Measurements from ENCODE around the gene FLVCR2. TPM values are rescaled to one million over a fixed set of nuclear protein-coding genes. Genes with fewer than 3 reads are reported as not detected.

The FLVCR2 gene, protein sequence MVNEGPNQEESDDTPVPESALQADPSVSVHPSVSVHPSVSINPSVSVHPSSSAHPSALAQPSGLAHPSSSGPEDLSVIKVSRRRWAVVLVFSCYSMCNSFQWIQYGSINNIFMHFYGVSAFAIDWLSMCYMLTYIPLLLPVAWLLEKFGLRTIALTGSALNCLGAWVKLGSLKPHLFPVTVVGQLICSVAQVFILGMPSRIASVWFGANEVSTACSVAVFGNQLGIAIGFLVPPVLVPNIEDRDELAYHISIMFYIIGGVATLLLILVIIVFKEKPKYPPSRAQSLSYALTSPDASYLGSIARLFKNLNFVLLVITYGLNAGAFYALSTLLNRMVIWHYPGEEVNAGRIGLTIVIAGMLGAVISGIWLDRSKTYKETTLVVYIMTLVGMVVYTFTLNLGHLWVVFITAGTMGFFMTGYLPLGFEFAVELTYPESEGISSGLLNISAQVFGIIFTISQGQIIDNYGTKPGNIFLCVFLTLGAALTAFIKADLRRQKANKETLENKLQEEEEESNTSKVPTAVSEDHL
- 1.2 and 1.5 TPM in 2 replicates for total RNA-seq

DNA sequence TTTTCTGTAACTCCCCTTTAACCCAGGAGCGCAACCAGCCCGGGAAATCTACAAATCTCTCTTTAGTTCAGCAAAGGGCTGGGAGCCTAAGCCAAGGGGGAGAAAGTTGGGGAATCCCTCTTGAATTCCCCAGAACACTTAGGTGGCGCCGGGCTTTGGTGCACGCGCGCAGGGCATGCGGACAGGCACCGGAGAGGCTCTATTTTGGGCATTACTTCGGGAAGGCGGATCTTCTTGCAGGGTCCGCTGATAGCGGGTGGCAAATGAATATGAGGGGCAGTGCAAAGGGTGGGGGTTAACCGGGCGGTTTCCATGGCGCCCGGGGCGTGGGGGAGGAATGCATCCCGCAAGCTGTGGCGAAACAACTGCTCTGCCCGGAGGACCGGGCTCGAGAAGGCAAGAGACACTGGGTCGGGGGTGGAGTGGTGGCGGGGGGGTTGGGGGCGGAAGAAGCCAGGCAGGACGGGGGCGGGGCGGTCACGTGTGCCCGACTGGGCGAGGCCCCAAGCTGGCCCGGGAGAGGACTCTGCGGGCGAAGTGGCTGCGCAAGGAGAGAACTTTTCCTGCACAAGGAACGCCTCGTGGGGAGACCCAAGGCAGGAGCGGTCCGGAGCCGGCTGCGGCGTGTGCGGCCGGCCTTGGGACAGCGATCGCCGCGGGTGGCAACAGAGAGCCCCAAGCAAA is at the start of gene FLVCR2:
FLVCR2 (plus strand) TSS at position 519 of the 684 bp plus-strand sequence. CDS start 353 bp downstream, outside the sequence.

DNA sequence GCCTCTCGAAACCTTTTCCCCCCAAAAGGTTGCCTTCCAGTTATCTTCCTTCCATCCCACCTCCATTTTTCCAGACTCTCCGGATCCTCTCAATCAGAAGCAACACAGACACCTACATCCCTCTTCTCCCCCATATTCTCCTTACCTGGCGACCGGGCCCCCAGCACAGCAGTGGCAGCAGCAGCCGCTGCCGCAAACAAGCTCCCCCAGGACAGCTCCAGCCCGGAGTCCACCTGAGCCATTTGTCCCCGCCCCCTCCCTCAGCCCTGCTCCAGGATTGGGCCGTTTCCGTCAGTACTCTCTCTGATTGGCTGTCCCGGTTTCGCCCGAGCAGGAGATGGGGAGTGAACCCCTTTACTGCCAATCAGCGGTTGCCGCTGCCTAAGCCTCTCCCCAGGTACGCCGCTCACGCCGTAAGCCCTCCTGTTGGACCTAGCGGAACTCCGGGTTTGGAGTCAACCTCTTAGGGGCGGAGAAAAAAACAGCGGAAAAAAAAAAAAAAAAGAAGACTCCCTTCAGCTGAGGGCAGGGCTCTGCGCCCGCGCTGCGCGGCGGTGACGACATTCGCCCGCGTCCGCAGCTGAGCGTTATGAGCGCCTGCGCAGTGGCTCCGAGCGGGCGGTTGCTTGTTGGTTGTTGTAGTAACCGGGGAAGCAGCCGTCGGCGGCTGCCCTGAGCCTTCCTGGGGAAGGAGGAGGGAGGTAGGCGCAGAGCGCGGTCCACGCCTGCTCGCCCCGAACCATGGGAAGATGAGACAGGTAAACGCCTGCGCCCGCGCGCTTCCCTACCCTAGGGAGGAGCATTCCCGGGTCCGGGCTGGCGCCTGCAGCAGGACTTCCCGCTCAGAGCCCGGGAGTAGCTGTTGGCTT is 82.4 kb downstream of the FLVCR2 start, which contains the start of the genes ERG28 and TTLL5:
ERG28 (minus strand) TSS at position 247 of the 869 bp plus-strand sequence. CDS start 3,374 bp downstream, outside the sequence.
TTLL5 (plus strand) TSS at position 617 of the 869 bp plus-strand sequence. CDS start 1,904 bp downstream, outside the sequence.

Other genes starting within 250 kb of the FLVCR2 start
- 5.5 and 10.6 TPM in 2 replicates for gene JDP2, start 150.6 kb upstream of the FLVCR2 start, total RNA-seq
- 2.6 and 3.4 TPM in 2 replicates for gene BATF, start 56.2 kb upstream of the FLVCR2 start, total RNA-seq
- 3.4 and 3.6 TPM in 2 replicates for gene ERG28, start 82.3 kb downstream of the FLVCR2 start, total RNA-seq
- gene TTLL5, start 82.6 kb downstream of the FLVCR2 start, total RNA-seq: 12.2 and 24.2 TPM in 2 replicates